PC-9 (cell line): ENCODE results near the gene MSANTD4. TPM values are rescaled to one million over a fixed set of nuclear protein-coding genes. Genes with fewer than 3 reads are reported as not detected.
A peak's percentile ranks its signal among the peaks of the same experiment; 100 is the strongest.

Source experiments
- BruUV-seq: library from RNA; stranded (reverse); fragments of 400-500 nt; replicated peaks from 2 replicates; lab custom pipeline; 2021; lab: Mats Ljungman, UMichigan
- CTCF ChIA-PET: fragments of 300-600 bp; sonication (Branson Sonifier 250); formaldehyde crosslinking; loops from one replicate; lab custom pipeline; 2022; ENCODE audit warnings: antibody characterized with exemption; lab: Charles Lee
- POLR2A ChIA-PET: fragments of 300-600 bp; sonication (Branson Sonifier 250); formaldehyde crosslinking; loops from one replicate; lab custom pipeline; 2022; ENCODE audit warnings: antibody characterized with exemption; ENCODE audit not compliant: unreplicated experiment; lab: Charles Lee
- DNase-seq, 2 experiments: peaks; one replicate each; pipeline versions ENCODE4 v3.0.0 to v3.0.0-alpha.2; 2015 to 2022; ENCODE audit warnings: mixed read lengths in 1 of 2
- H2AFZ ChIP-seq: fragments of 200-600 bp; sonication (generic); 2 replicates; pipeline ENCODE4 v1.8.1; 2017; ENCODE audit warnings: antibody characterized with exemption
- H3F3A ChIP-seq: fragments of 200-600 bp; sonication (generic); 2 replicates; pipeline ENCODE4 v1.8.1; 2017; ENCODE audit warnings: antibody characterized with exemption, mild to moderate bottlenecking, low read depth; ENCODE audit not compliant: insufficient read depth
- H3K27ac ChIP-seq: fragments of 200-600 bp; sonication (generic); 2 replicates; pipeline ENCODE4 v1.6.1; 2016; ENCODE audit warnings: mixed run types
- H3K27me3 ChIP-seq: fragments of 200-600 bp; sonication (generic); 2 replicates; pipeline ENCODE4 v1.6.1; 2016; ENCODE audit warnings: low read depth, mixed run types; ENCODE audit not compliant: insufficient read depth
- H3K36me3 ChIP-seq: fragments of 200-600 bp; sonication (generic); 2 replicates; pipeline ENCODE4 v1.6.1; 2016; ENCODE audit warnings: low read depth, mixed run types
- H3K4me1 ChIP-seq: fragments of 200-600 bp; sonication (generic); replicated peaks from 2 replicates; pipeline ENCODE4 v1.6.1; 2016; ENCODE audit warnings: mixed run types; ENCODE audit not compliant: insufficient read depth
- H3K4me2 ChIP-seq: fragments of 200-600 bp; sonication (generic); 2 replicates; pipeline ENCODE4 v1.6.1; 2017; ENCODE audit warnings: mixed run types
- H3K4me3 ChIP-seq: fragments of 200-600 bp; sonication (generic); 2 replicates; pipeline ENCODE4 v1.6.1; 2016; ENCODE audit warnings: mixed run types
- H3K79me2 ChIP-seq: fragments of 200-600 bp; sonication (generic); 2 replicates; pipeline ENCODE4 v1.6.1; 2017; ENCODE audit warnings: low read depth, mixed run types
- H3K9me2 ChIP-seq: fragments of 200-600 bp; sonication (generic); 2 replicates; pipeline ENCODE4 v1.8.1; 2017; ENCODE audit warnings: mild to moderate bottlenecking; ENCODE audit not compliant: insufficient read depth
- H3K9me3 ChIP-seq: fragments of 200-600 bp; sonication (generic); 2 replicates; pipeline ENCODE4 v1.8.1; 2016; ENCODE audit warnings: low read depth; ENCODE audit not compliant: insufficient read depth
- H4K20me1 ChIP-seq: fragments of 200-600 bp; sonication (generic); 2 replicates; pipeline ENCODE4 v1.8.1; 2017; ENCODE audit not compliant: insufficient read depth
- EZH2 ChIP-seq: fragments of 200-600 bp; sonication (generic); IDR thresholded peaks from 2 replicates; pipeline ENCODE4 v1.8.0; 2017; ENCODE audit warnings: antibody characterized with exemption, low read depth
- intact Hi-C: fragments of 100-400 bp; cut with micrococcal nuclease; formaldehyde crosslinking; loops from one replicate; pipeline ENCODE4 v1.10.0; 2022; ENCODE audit not compliant: unreplicated experiment
- total RNA-seq: library from RNA; stranded (reverse); gene quantifications from 2 replicates; pipeline ENCODE4 v1.2.3, GENCODE V29; 2021
- TF ChIP-seq, protein P1 (sequence below): fragments of 200-600 bp; sonication (generic); conservative IDR thresholded peaks from 2 replicates; pipeline ENCODE4 v1.6.1; 2017; ENCODE audit warnings: mixed run types, antibody characterized with exemption, mild to moderate bottlenecking, moderate library complexity

The MSANTD4 gene
- total RNA-seq, 1 experiment from 2014 or later: 13.6 TPM

DNA sequence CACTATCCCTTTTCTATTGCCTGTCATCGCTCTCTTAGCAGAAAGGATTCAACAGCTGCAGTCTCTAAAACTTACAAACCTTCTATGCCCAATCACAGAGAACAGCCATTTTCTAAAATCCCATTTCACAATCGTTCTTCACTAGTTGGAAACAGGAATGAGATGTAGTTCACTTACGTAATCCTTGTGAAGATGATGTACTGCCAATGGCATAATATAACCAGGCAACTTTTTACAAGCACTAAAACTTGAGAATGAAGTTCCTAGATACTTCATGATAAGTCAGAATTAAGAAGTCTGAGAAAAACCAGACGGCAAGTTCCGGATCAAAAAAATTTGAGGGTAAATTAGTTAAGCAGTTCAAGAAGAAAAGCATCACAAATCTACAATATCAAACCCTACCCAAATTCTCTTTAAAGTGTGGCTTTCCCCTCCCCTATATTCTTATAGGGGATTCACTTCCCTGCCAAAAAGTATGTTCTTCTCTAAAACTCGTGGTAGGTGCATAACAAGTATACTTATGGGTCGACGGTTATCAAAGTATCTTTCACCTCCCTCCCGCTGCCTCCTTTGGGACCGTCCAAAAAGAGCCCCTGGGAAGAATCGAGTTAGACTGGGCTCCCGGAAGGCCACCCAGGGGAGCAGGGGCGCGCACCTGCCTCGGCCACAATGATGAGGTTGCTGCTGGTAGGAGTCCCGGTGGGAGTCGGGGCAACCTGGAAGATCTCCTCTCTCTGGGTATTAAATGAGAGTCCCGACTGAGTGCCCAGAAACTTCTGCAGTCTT lies 666 bp downstream of the MSANTD4 start:
- DNase-seq: no peak

DNA sequence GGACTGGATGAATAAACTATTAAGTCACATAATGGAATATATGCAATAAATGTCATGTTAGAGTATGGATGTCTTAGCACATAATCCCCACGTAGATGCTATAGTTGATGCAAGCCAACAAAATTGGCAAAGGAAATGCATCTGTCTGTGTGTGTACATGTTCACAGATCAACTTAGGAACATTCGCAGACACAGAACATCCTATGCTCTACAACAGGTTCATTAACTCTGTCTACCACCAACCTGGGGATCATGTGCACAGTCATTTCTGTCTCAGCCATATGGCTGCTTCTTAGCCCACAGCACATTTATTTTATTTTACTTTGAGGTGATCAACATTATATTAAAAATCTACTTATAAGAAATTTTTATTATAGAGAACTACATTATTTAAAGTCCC lies 4.9 kb downstream of the MSANTD4 start:
- no peaks in the 10 kb centered on the region for H3K9me2 ChIP-seq
- no peaks in the 10 kb centered on the region for H4K20me1 ChIP-seq
- H3F3A ChIP-seq: no peaks in the 10 kb centered on the region
- peaks cover 30% of the 10 kb centered on the region for H3K4me1 ChIP-seq
- no TSS peak for BruUV-seq
- no peak overlapping the region for H3K27ac ChIP-seq
- H3K36me3 ChIP-seq: peaks cover 21% of the 10 kb centered on the region; the same call in 1 of the 2 replicates
- CTCF ChIA-PET: no interaction called here
- POLR2A ChIA-PET: no interaction called here
- peaks cover 70% of the 10 kb centered on the region for H3K79me2 ChIP-seq
- no peak for TF ChIP-seq EZH2
- TF ChIP-seq, protein P1, sequence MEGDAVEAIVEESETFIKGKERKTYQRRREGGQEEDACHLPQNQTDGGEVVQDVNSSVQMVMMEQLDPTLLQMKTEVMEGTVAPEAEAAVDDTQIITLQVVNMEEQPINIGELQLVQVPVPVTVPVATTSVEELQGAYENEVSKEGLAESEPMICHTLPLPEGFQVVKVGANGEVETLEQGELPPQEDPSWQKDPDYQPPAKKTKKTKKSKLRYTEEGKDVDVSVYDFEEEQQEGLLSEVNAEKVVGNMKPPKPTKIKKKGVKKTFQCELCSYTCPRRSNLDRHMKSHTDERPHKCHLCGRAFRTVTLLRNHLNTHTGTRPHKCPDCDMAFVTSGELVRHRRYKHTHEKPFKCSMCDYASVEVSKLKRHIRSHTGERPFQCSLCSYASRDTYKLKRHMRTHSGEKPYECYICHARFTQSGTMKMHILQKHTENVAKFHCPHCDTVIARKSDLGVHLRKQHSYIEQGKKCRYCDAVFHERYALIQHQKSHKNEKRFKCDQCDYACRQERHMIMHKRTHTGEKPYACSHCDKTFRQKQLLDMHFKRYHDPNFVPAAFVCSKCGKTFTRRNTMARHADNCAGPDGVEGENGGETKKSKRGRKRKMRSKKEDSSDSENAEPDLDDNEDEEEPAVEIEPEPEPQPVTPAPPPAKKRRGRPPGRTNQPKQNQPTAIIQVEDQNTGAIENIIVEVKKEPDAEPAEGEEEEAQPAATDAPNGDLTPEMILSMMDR: no peak
- DNase-seq: no peak
- no peak overlapping the region for H2AFZ ChIP-seq
- H3K4me3 ChIP-seq: no peak overlapping the region
- no peaks in the 10 kb centered on the region for H3K27me3 ChIP-seq
- no peak overlapping the region for H3K4me2 ChIP-seq
- intact Hi-C loops: no loop called here
- H3K9me3 ChIP-seq: no peaks in the 10 kb centered on the region

More for the DNA sequence above, 666 bp downstream of the MSANTD4 start:
- POLR2A ChIA-PET: no interaction called here
- peaks cover 52% of the 10 kb centered on the region for H3K79me2 ChIP-seq
- no peak overlapping the region for H3K27ac ChIP-seq
- H3F3A ChIP-seq: no peaks in the 10 kb centered on the region
- peak overlapping the region; percentile 77 for H3K4me2 ChIP-seq
- TF ChIP-seq EZH2: no peak
- TF ChIP-seq, protein P1: no peak
- H3K4me3 ChIP-seq: peak overlapping the region; percentile 86
- peaks cover 30% of the 10 kb centered on the region for H3K4me1 ChIP-seq
- CTCF ChIA-PET: no interaction called here
- H3K36me3 ChIP-seq: 0 out of 2 replicates have a peak, but pooled peaks cover 12% of the 10 kb centered on the region
- H3K27me3 ChIP-seq: no peaks in the 10 kb centered on the region
- H4K20me1 ChIP-seq: no peaks in the 10 kb centered on the region
- peak overlapping the region; percentile 91 for H2AFZ ChIP-seq
- TSS peak; percentile 60 for BruUV-seq
- intact Hi-C loops: no loop called here
- H3K9me2 ChIP-seq: no peaks in the 10 kb centered on the region
- H3K9me3 ChIP-seq: no peaks in the 10 kb centered on the region

DNA sequence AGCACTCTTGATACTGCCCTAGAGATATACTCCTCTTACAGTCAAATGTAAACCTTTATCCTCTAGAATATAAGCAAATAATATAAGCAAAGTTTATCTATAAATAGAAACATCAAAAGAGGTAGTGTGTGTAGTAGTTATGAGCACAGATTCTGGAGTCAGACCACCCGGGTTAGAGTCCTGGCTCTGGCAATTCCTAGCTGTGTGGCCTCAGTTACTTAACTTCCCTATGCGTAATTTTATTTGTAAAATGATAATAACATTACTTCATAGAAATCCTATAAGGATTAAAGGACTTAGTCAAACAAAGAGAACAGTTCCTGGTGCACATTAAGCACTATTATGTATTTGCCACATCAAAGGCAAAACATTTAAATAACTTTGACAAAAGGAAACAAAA lies 7.0 kb downstream of the MSANTD4 start:
- Histone ChIP-seq H3K27me3 (no peaks in the 10 kb centered on the region), H3K9me2 (no peaks in the 10 kb centered on the region), H3K79me2 (peaks cover 50% of the 10 kb centered on the region), H3K4me1 (peaks cover 18% of the 10 kb centered on the region), H3K36me3 (peaks cover 24% of the 10 kb centered on the region), H3K4me2 (no peak overlapping the region), H3K27ac (no peak overlapping the region), H4K20me1 (no peaks in the 10 kb centered on the region), H3F3A (no peaks in the 10 kb centered on the region), H2AFZ (no peak overlapping the region), H3K4me3 (no peak overlapping the region), H3K9me3 (no peaks in the 10 kb centered on the region)
- TF ChIP-seq, protein P1: no peak
- TF ChIP-seq EZH2: no peak
- ChIA-PET POLR2A (no interaction called here), CTCF (interaction anchor here (0.5 kb wide), 1 partner anchor 53 kb away, joined by 3 read pairs; no protein-coding TSS in a partner anchor)
- no peak for DNase-seq
- BruUV-seq: no TSS peak
- intact Hi-C loops: no loop called here
